AG04450 (cell line): ENCODE data around the gene CD74. TPM values are rescaled to one million over a fixed set of nuclear protein-coding genes. Genes with fewer than 3 reads are reported as not detected.

Source experiments
- CTCF ChIA-PET: fragments of 300-600, 350-600 bp; formaldehyde crosslinking; extraction: SDS; loops from one replicate; lab custom pipeline; 2022; ENCODE audit warnings: antibody characterized with exemption, inconsistent platforms; lab: Charles Lee
- POLR2A ChIA-PET: fragments of 350-600 bp; formaldehyde crosslinking; extraction: SDS; loops from one replicate; lab custom pipeline; 2021; ENCODE audit warnings: antibody characterized with exemption, inconsistent platforms; lab: Yijun Ruan, JAX
- DNase-seq: peaks from one replicate; pipeline ENCODE4 v3.0.0-alpha.2; 2011; ENCODE audit warnings: low read depth, low spot score
- H3K27ac ChIP-seq: one replicate; pipeline ENCODE4 v1.5.1; 2012; ENCODE audit warnings: low read depth, low read length, control low read depth
- H3K27me3 ChIP-seq: one replicate; pipeline ENCODE4 v1.6.0; 2012; ENCODE audit warnings: low read length; ENCODE audit not compliant: control insufficient read depth, insufficient read depth
- H3K4me3 ChIP-seq: 2 replicates; pipeline ENCODE4 v1.5.1; 2011; ENCODE audit warnings: mild to moderate bottlenecking, low read depth, low read length, control low read depth
- H3K9me3 ChIP-seq: 2 replicates; pipeline ENCODE4 v1.5.1; 2012; ENCODE audit warnings: low read length; ENCODE audit not compliant: control insufficient read depth, insufficient read depth
- polyA plus RNA-seq: library from polyadenylated mRNA; depleted of rRNA; stranded (reverse); fragments of >200 nt; gene quantifications from 2 replicates; pipeline ENCODE4 v1.2.3, GENCODE V29; 2011
- TF ChIP-seq, protein P1 (sequence below): IDR thresholded peaks from 2 replicates; pipeline ENCODE4 v1.5.1; 2011; ENCODE audit warnings: low read depth, low read length, control low read depth, inconsistent platforms

Gene CD74
- polyA plus RNA-seq, 1 experiment, result 2.9 TPM

DNA sequence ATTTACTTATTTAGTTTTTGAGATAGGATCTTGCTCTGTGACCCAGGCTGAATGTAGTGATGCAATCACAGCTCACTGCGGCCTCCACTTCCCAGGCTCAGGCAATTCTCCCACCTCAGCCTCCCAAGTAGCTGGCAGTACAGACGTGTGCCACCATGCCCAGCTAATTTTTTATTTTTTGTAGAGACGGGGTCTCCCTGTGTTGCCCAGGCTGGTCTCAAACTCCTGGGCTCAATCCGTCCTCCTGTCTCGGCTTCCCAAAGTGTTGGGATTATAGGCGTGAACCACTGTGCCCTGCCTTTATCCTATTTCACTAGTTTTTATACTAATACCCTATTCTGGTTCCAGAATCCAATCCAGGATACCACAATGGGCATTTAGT is 30.0 kb upstream of the CD74 start:
- ChIA-PET CTCF (no interaction called here), POLR2A (interaction anchor here (0.6 kb wide), 1 partner anchor 44 kb away, joined by 4 read pairs; no protein-coding TSS in a partner anchor)
- no peaks in the 10 kb centered on the region for H3K9me3 ChIP-seq
- TF ChIP-seq, protein P1, sequence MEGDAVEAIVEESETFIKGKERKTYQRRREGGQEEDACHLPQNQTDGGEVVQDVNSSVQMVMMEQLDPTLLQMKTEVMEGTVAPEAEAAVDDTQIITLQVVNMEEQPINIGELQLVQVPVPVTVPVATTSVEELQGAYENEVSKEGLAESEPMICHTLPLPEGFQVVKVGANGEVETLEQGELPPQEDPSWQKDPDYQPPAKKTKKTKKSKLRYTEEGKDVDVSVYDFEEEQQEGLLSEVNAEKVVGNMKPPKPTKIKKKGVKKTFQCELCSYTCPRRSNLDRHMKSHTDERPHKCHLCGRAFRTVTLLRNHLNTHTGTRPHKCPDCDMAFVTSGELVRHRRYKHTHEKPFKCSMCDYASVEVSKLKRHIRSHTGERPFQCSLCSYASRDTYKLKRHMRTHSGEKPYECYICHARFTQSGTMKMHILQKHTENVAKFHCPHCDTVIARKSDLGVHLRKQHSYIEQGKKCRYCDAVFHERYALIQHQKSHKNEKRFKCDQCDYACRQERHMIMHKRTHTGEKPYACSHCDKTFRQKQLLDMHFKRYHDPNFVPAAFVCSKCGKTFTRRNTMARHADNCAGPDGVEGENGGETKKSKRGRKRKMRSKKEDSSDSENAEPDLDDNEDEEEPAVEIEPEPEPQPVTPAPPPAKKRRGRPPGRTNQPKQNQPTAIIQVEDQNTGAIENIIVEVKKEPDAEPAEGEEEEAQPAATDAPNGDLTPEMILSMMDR, result no peak
- no peaks in the 10 kb centered on the region for H3K27me3 ChIP-seq
- H3K27ac ChIP-seq, result no peak overlapping the region
- no peak overlapping the region for H3K4me3 ChIP-seq
- no peak for DNase-seq

GRCh38 chr5:150441813-150442698 is 29.3 kb upstream of the CD74 start:
- Histone ChIP-seq H3K9me3 (no peaks in the 10 kb centered on the region), H3K27me3 (no peaks in the 10 kb centered on the region), H3K27ac (no peak overlapping the region), H3K4me3 (no peak overlapping the region)
- TF ChIP-seq, protein P1, result no peak
- CTCF ChIA-PET, result no interaction called here
- POLR2A ChIA-PET, result interaction anchor here (0.6 kb wide), 1 partner anchor 45 kb away, joined by 4 read pairs; no protein-coding TSS in a partner anchor
- no peak for DNase-seq

- Histone ChIP-seq H3K27me3 (no peaks in the 10 kb centered on the region), H3K27ac (no peak overlapping the region), H3K9me3 (no peaks in the 10 kb centered on the region), H3K4me3 (no peak overlapping the region)
- POLR2A ChIA-PET, result no interaction called here
- TF ChIP-seq, protein P1, result no peak
- CTCF ChIA-PET, result no interaction called here
- no peak for DNase-seq
Observed at GRCh38 chr5:150440948-150441812, 28.5 kb upstream of the CD74 start.

DNA sequence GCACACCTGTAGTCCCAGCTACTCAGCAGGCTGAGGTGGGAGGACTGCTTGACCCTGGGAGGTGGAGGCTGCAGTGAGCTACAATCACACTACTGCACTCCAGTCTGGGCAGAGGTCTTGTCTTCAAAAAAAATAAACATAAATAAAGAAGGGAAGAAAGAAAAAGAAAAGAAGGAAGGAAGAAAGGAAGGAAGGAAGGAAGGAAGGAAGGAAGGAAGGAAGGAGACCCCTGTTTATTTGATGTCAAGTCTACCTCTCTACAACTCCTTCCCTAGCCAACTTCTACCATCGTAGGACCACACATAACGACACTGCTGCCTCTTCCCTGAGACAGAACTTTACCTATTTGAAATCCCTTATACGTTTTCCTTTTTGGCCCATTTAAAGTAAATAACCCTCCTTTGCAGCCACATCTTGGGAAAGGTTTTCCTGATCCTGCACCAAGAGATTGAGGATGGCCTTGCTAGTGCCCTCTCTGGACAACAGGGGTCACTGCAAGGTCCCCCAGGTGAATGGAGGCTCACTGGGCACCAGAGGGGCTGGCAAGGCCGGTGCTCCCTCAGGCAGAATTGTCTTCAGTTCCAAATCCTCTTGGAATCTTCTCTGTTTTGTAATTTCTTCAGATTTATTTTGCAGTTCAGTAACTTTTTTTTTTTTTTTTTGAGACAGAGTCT is 26.3 kb upstream of the CD74 start:
- DNase-seq, result no peak
- TF ChIP-seq, protein P1, result peak; percentile 57
- ChIA-PET POLR2A (interaction anchor here (1.4 kb wide), 1 partner anchor 11 kb away, joined by 3 read pairs; the partner anchor contains the start of gene RPS14), CTCF (interaction anchor here (0.6 to 1.4 kb wide), 4 partner anchors 11 to 215 kb away, joined by 3 to 10 read pairs (median 5); partner anchors contain the start of gene RPS14)
- H3K27me3 ChIP-seq, result no peaks in the 10 kb centered on the region
- H3K9me3 ChIP-seq, result no peaks in the 10 kb centered on the region
- no peak overlapping the region for H3K4me3 ChIP-seq
- H3K27ac ChIP-seq, result no peak overlapping the region
